ENCODE data around the gene TNPO2.

Gene TNPO2

GRCh38 chr19:12672744-12673143 lies 51.0 kb downstream of the TNPO2 start:
- no peak for DNase-seq

- no peak for DNase-seq
Observed at GRCh38 chr19:12670159-12670928, 53.4 kb downstream of the TNPO2 start.

GRCh38 chr19:12669270-12670158 lies 54.2 kb downstream of the TNPO2 start:
- DNase-seq = peak; percentile 88

- DNase-seq = peak; percentile 81
Observed at GRCh38 chr19:12668932-12669269, 54.8 kb downstream of the TNPO2 start.

- no peak for DNase-seq
Observed at GRCh38 chr19:12668346-12668745, 55.4 kb downstream of the TNPO2 start.

GRCh38 chr19:12667731-12668302 lies 55.9 kb downstream of the TNPO2 start:
- no peak for DNase-seq

- peak; percentile 91 for DNase-seq
Observed at GRCh38 chr19:12666265-12667048, 57.3 kb downstream of the TNPO2 start, which contains the start of the genes MAN2B1 and WDR83. Gene MAN2B1, minus strand, starts transcription at chr19:12666742. Its CDS starts 41 bp downstream, at chr19:12666701. Gene WDR83, plus strand, starts transcription at chr19:12666807. Its CDS starts 2,984 bp downstream, at chr19:12669791.

- DNase-seq = no peak
Observed at GRCh38 chr19:12665671-12666264, 58.0 kb downstream of the TNPO2 start.

GRCh38 chr19:12665281-12665573 lies 58.5 kb downstream of the TNPO2 start:
- peak; percentile 74 for DNase-seq

- DNase-seq = no peak
Observed at GRCh38 chr19:12664406-12665280, 59.1 kb downstream of the TNPO2 start.

- DNase-seq = no peak
Observed at GRCh38 chr19:12660980-12661379, 62.8 kb downstream of the TNPO2 start.

GRCh38 chr19:12657966-12658365 lies 65.8 kb downstream of the TNPO2 start:
- DNase-seq = no peak

GRCh38 chr19:12656899-12657571 lies 66.7 kb downstream of the TNPO2 start:
- peak; percentile 71 for DNase-seq

GRCh38 chr19:12655546-12655945 lies 68.2 kb downstream of the TNPO2 start:
- no peak for DNase-seq

GRCh38 chr19:12652219-12652618 lies 71.5 kb downstream of the TNPO2 start:
- no peak for DNase-seq

GRCh38 chr19:12649941-12650340 lies 73.8 kb downstream of the TNPO2 start:
- no peak for DNase-seq

All from activated CD8-positive, alpha-beta memory T cell treated with anti-CD3 and anti-CD28 coated beads, Interleukin-2, amount 50 U/mL, for 48 hours (primary cell).